Adrenal gland (tissue), 5 donors: ENCODE measurements around the gene PNPO.

Experiments used
- POLR2A ChIP-seq, 2 donors: fragments of 450-650 bp; IDR thresholded peaks; one replicate each; pipeline ENCODE4 v1.6.1; 2017; ENCODE audit warnings: antibody characterized with exemption in 2 of 2, mild to moderate bottlenecking in 2 of 2, moderate library complexity in 1 of 2
- TF ChIP-seq, protein P1 (sequence below), 6 experiments: fragments of 450-650 bp in 4 of 6; fragments of 200-600 bp in 2 of 6; sonication (generic) in 1 of 6; IDR thresholded peaks; 1 replicate in 5 of 6; 2 replicates in 1 of 6; pipeline versions ENCODE4 v1.5.1 to v1.8.0; 2016 to 2021; ENCODE audit warnings: antibody characterized with exemption in 6 of 6, mild to moderate bottlenecking in 2 of 6, moderate library complexity in 1 of 6
- donor health status: DM: no; HTN: no; CAD: no.

DNA sequence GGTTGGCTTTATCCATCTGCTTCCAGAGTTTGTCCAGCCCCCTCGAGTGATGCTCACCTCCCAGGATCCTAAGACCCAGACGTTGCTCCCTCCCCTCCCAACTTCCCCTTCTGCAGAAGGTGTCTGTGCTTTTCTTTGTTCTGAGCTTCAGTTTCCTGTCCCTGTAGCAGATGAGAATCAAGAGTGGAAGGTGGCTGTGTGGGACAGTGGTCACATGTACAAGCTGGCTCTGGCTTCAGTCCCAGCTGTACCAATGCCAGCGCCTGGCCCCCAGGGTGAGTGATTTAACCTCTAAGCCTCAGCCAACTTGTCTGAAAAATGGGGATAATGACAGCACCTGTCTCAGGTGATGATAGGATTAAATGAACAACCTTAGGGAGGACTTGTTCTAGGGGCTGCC is 8.6 kb downstream of the PNPO start:
- TF ChIP-seq, protein P1, sequence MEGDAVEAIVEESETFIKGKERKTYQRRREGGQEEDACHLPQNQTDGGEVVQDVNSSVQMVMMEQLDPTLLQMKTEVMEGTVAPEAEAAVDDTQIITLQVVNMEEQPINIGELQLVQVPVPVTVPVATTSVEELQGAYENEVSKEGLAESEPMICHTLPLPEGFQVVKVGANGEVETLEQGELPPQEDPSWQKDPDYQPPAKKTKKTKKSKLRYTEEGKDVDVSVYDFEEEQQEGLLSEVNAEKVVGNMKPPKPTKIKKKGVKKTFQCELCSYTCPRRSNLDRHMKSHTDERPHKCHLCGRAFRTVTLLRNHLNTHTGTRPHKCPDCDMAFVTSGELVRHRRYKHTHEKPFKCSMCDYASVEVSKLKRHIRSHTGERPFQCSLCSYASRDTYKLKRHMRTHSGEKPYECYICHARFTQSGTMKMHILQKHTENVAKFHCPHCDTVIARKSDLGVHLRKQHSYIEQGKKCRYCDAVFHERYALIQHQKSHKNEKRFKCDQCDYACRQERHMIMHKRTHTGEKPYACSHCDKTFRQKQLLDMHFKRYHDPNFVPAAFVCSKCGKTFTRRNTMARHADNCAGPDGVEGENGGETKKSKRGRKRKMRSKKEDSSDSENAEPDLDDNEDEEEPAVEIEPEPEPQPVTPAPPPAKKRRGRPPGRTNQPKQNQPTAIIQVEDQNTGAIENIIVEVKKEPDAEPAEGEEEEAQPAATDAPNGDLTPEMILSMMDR (IDR thresholded peaks at IDR 0.05): no peak
- no peak for TF ChIP-seq POLR2A (IDR thresholded peaks at IDR 0.05)
